ENCODE data around the gene SFXN3. TPM values are rescaled to one million over a fixed set of nuclear protein-coding genes. Genes with fewer than 3 reads are reported as not detected.

SFXN3 gene
- polyA plus RNA-seq, 1 experiment = 77.8 TPM

DNA sequence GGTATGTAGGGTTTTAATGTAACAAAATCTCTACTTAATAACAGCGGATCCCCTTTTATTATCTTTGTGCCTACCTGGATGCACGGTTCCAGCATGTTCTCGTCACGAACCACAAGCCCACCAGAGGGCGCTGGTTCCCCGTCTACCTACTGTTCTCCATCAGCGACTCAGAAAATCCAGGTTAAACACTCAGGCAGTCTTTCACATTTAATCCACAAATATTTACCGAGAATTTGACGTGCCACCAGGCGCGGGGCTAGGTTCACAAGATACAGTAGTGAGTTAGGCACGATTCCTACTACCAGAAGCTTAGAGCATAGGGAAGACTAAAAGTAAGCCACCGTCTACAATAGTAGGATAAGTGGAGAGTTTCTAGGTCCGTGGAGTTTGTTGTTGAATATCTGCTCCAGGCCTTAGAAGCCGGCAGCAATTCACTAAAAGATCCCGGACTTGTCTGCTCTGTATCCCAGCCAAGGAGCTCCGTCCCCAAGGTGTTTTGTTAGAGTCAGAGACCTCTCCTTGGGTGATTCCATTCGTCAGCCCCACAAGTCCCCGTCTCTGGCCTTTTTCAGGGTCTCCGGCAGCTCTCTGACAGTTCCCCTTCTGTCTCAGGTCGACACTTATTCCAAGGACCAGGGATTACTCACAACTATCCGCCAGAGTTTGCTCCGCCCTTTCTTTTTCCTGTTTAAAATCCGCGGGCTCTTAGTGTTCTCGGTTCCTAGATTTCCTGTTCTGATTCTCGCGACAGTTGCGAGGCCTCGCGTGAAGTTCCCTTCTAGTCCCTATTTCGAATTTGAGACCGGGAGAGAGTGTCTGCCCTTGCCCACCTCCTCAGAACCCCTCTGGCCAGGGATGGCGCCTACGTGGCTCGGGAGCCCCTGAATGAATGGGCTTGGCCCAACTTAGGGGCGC, 29.3 kb downstream of the SFXN3 start:
- DNase-seq (ENCODE audit: low read depth, low spot score) = peak; percentile 85
- Histone ChIP-seq H3K4me3 (ENCODE audit: low read depth, low read length) (peak overlapping the region; percentile 100), H3K9me3 (ENCODE audit: control insufficient read depth, insufficient read depth, low read length) (no peaks in the 10 kb centered on the region; the same call in 1 of the 2 replicates), H3K27me3 (ENCODE audit: control insufficient read depth, insufficient read depth, low read length) (no peaks in the 10 kb centered on the region), H3K27ac (ENCODE audit: low read depth, low read length) (peak overlapping the region; percentile 98)
- TF ChIP-seq, protein P1, sequence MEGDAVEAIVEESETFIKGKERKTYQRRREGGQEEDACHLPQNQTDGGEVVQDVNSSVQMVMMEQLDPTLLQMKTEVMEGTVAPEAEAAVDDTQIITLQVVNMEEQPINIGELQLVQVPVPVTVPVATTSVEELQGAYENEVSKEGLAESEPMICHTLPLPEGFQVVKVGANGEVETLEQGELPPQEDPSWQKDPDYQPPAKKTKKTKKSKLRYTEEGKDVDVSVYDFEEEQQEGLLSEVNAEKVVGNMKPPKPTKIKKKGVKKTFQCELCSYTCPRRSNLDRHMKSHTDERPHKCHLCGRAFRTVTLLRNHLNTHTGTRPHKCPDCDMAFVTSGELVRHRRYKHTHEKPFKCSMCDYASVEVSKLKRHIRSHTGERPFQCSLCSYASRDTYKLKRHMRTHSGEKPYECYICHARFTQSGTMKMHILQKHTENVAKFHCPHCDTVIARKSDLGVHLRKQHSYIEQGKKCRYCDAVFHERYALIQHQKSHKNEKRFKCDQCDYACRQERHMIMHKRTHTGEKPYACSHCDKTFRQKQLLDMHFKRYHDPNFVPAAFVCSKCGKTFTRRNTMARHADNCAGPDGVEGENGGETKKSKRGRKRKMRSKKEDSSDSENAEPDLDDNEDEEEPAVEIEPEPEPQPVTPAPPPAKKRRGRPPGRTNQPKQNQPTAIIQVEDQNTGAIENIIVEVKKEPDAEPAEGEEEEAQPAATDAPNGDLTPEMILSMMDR (IDR thresholded peaks at IDR 0.05; ENCODE audit: low read depth, low read length) = peak; percentile 88
- CTCF ChIA-PET = interaction anchor here (0.7 to 16.2 kb wide), 10 partner anchors 9 to 91 kb away, joined by 3 to 414 read pairs (median 6); no protein-coding TSS in a partner anchor
- POLR2A ChIA-PET = interaction anchor here (1.0 to 4.0 kb wide), 11 partner anchors 8 to 82 kb away, joined by 3 to 30 read pairs (median 5); no protein-coding TSS in a partner anchor

DNA sequence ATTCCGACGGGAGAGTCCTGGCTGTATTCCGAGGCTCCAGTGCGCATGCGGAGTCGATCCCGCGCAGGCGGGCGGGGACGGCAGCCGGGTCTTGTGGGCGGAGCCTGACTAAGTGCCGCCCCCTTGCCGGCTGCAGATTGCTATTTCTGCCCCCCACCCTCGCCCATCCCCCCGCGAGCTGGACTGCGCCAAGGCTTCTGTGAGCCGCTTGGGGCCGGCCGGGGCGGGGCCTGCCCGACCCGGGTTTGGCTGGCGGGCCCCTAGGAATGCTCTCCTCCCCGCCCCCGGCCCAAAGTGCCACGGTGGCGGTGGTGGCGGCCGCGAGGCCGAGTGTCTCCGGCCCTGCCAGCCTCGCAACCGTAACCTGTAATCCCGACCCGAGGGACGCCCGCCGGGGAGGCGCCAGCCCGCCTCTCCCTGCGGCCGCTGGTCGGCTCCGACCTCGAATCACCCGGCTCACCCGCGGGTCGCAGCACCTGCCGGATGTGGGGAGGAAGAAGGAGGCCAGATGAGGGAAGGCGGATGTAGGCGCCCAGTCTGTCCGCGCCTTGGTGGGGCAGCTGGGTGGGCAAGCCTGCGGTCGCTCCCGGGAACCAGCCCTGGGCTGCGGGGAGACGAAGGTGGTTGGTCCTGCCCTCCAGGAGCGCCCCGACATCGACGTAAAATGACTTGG, 30.1 kb downstream of the SFXN3 start:
- no peaks in the 10 kb centered on the region; the same call in 1 of the 2 replicates for H3K9me3 ChIP-seq (ENCODE audit: control insufficient read depth, insufficient read depth, low read length)
- DNase-seq (ENCODE audit: low read depth, low spot score) = peak; percentile 88
- peak overlapping the region; percentile 100 for H3K4me3 ChIP-seq (ENCODE audit: low read depth, low read length)
- peak overlapping the region; percentile 98 for H3K27ac ChIP-seq (ENCODE audit: low read depth, low read length)
- H3K27me3 ChIP-seq (ENCODE audit: control insufficient read depth, insufficient read depth, low read length) = no peaks in the 10 kb centered on the region
- TF ChIP-seq, protein P1 (IDR thresholded peaks at IDR 0.05; ENCODE audit: low read depth, low read length) = no peak
- CTCF ChIA-PET = interaction anchor here (0.7 to 16.2 kb wide), 12 partner anchors 8 to 90 kb away, joined by 3 to 414 read pairs (median 6); no protein-coding TSS in a partner anchor
- POLR2A ChIA-PET = interaction anchor here (0.8 to 4.0 kb wide), 14 partner anchors 8 to 81 kb away, joined by 3 to 30 read pairs (median 5); no protein-coding TSS in a partner anchor

DNA sequence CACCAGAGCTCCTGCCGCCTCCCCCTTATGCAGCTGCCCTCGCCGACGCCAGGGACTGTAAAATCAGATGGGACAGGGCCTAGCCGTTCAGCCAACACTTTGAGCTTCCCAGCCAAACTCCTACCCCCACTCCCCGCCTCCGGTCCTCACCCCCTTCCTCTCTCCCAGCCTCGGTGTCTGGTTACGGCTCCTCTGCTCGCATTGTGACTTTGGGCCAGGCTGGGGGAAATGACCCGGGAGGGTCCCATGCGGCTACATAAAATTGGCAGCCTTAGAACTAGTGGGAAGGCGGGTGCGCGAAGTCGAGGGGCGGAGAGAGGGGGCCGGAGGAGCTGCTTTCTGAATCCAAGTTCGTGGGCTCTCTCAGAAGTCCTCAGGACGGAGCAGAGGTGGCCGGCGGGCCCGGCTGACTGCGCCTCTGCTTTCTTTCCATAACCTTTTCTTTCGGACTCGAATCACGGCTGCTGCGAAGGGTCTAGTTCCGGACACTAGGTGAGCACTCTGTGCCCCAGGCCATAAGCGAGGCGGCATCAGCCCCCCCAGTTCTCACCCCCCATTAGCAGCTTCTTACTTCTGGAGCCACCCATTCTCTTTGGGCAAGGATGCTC, 30.7 kb downstream of the SFXN3 start, which contains the start of gene KAZALD1:
Gene KAZALD1, plus strand, starts transcription at position 366 of the 608 bp plus-strand sequence. CDS start 604 bp downstream, outside the sequence.
- TF ChIP-seq, protein P1 (IDR thresholded peaks at IDR 0.05; ENCODE audit: low read depth, low read length) = no peak
- ChIA-PET CTCF (interaction anchor here (0.7 to 16.2 kb wide), 7 partner anchors 16 to 81 kb away, joined by 3 to 414 read pairs (median 3); no protein-coding TSS in a partner anchor), POLR2A (interaction anchor here (0.8 to 4.0 kb wide), 11 partner anchors 9 to 80 kb away, joined by 3 to 30 read pairs (median 5); no protein-coding TSS in a partner anchor)
- peak within 1 kb of the TSS; percentile 98 for H3K27ac ChIP-seq (ENCODE audit: low read depth, low read length)
- DNase-seq (ENCODE audit: low read depth, low spot score) = no peak
- no peaks in the 10 kb centered on the region for H3K27me3 ChIP-seq (ENCODE audit: control insufficient read depth, insufficient read depth, low read length)
- H3K9me3 ChIP-seq (ENCODE audit: control insufficient read depth, insufficient read depth, low read length) = no peaks in the 10 kb centered on the region; the same call in 1 of the 2 replicates
- peak within 1 kb of the TSS; percentile 100 for H3K4me3 ChIP-seq (ENCODE audit: low read depth, low read length)

DNA sequence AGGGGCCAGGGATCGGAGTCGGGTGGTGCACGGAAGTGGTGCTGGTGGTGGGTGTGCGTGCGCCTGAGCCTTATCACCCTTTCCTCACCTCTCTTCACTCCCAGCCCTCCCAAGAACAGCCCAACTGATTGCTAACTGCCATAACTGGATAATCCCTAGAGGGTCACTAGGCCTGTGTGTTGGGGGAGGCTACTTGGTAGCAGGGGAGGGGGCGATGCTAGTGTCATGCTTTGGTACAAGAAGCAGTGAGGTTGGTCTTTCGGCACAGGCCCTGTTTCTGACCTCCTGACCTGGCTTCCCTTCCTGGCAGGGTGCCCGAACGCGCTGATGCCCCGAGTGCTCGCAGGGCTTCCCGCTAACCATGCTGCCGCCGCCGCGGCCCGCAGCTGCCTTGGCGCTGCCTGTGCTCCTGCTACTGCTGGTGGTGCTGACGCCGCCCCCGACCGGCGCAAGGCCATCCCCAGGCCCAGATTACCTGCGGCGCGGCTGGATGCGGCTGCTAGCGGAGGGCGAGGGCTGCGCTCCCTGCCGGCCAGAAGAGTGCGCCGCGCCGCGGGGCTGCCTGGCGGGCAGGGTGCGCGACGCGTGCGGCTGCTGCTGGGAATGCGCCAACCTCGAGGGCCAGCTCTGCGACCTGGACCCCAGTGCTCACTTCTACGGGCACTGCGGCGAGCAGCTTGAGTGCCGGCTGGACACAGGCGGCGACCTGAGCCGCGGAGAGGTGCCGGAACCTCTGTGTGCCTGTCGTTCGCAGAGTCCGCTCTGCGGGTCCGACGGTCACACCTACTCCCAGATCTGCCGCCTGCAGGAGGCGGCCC, 31.4 kb downstream of the SFXN3 start:
- no peaks in the 10 kb centered on the region for H3K27me3 ChIP-seq (ENCODE audit: control insufficient read depth, insufficient read depth, low read length)
- ChIA-PET POLR2A (interaction anchor here (0.8 to 4.0 kb wide), 5 partner anchors 20 to 80 kb away, joined by 3 to 30 read pairs (median 5); no protein-coding TSS in a partner anchor), CTCF (interaction anchor here (0.7 to 16.2 kb wide), 9 partner anchors 16 to 80 kb away, joined by 3 to 414 read pairs (median 3); no protein-coding TSS in a partner anchor)
- TF ChIP-seq, protein P1 (IDR thresholded peaks at IDR 0.05; ENCODE audit: low read depth, low read length) = peak; percentile 49; the same call in 1 of the 2 replicates
- H3K4me3 ChIP-seq (ENCODE audit: low read depth, low read length) = peak overlapping the region; percentile 100
- no peaks in the 10 kb centered on the region; the same call in 1 of the 2 replicates for H3K9me3 ChIP-seq (ENCODE audit: control insufficient read depth, insufficient read depth, low read length)
- DNase-seq (ENCODE audit: low read depth, low spot score) = no peak
- H3K27ac ChIP-seq (ENCODE audit: low read depth, low read length) = peak overlapping the region; percentile 98
